ENCODE data around the gene CAMK1.

DNA sequence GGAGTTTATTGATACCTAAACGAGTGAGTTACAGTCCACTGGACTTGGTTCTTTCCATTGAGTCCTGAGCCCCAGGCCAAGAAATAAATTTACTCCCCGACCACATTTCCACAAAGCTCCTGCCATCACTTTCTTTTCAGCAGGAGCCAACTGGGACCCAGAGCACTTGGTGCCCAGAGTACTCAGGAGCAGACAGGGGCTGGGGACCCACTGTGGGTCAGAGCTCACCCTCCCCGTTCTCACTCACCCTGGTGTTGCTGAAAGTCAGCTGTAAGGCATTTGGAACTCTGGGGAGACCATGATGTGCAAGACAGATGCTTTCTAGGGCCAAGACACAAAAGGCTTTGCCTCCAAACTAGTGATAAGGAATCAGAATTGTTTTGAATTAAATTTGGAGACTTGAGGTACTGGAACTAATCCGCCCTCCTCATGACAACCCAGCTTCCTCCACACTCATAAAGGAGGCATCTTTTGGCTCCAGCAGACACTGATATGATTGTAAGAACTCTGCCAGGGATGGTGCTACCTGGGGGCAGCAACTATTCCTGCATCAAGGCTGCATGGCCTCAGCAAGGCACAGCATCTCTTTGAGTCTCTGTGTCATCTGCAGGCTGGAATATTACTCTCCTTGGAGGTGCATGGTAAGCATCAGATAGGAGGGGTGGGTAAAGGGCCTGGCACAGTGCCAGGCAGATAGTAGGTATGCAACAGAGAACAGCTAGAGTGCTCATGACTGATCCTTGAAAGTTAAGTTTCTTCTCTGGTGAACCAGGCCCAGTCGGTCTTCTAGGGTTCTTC is 7.3 kb upstream of the CAMK1 start:
- TF ChIP-seq, protein P1, sequence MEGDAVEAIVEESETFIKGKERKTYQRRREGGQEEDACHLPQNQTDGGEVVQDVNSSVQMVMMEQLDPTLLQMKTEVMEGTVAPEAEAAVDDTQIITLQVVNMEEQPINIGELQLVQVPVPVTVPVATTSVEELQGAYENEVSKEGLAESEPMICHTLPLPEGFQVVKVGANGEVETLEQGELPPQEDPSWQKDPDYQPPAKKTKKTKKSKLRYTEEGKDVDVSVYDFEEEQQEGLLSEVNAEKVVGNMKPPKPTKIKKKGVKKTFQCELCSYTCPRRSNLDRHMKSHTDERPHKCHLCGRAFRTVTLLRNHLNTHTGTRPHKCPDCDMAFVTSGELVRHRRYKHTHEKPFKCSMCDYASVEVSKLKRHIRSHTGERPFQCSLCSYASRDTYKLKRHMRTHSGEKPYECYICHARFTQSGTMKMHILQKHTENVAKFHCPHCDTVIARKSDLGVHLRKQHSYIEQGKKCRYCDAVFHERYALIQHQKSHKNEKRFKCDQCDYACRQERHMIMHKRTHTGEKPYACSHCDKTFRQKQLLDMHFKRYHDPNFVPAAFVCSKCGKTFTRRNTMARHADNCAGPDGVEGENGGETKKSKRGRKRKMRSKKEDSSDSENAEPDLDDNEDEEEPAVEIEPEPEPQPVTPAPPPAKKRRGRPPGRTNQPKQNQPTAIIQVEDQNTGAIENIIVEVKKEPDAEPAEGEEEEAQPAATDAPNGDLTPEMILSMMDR (IDR thresholded peaks at IDR 0.05), result no peak
- TF ChIP-seq EP300 (IDR thresholded peaks at IDR 0.05), result no peak
